ENCODE results near the gene KISS1R.

Gene KISS1R

GRCh38 chr19:917323-918151, at the start of gene KISS1R:
Gene KISS1R, plus strand, starts transcription at chr19:917333. Its CDS starts 170 bp downstream, at chr19:917503.
- peak within 1 kb of the TSS; percentile 71 for H3K4me3 Mint-ChIP-seq
- H3K27me3 Mint-ChIP-seq, result no peaks in the 10 kb centered on the region
- H3K27ac Mint-ChIP-seq, result no peak within 1 kb of the TSS
- no peaks in the 10 kb centered on the region for H3K9me3 Mint-ChIP-seq (ENCODE audit: low read depth)
- H3K4me1 Mint-ChIP-seq (ENCODE audit: low read depth), result peaks cover 17% of the 10 kb centered on the region
- H3K36me3 Mint-ChIP-seq, result no peaks in the 10 kb centered on the region

GRCh38 chr19:867855-868457, 49.2 kb upstream of the KISS1R start:
- H3K27me3 Mint-ChIP-seq, result no peaks in the 10 kb centered on the region
- H3K27ac Mint-ChIP-seq, result no peak overlapping the region
- H3K4me3 Mint-ChIP-seq, result no peak overlapping the region
- no peaks in the 10 kb centered on the region for H3K9me3 Mint-ChIP-seq (ENCODE audit: low read depth)
- peaks cover 22% of the 10 kb centered on the region for H3K4me1 Mint-ChIP-seq (ENCODE audit: low read depth)
- peaks cover 2% of the 10 kb centered on the region for H3K36me3 Mint-ChIP-seq

GRCh38 chr19:868458-869244, 48.5 kb upstream of the KISS1R start:
- Mint-ChIP-seq H3K9me3 (ENCODE audit: low read depth) (no peaks in the 10 kb centered on the region), H3K4me1 (ENCODE audit: low read depth) (peaks cover 16% of the 10 kb centered on the region), H3K4me3 (no peak overlapping the region), H3K36me3 (peaks cover 2% of the 10 kb centered on the region), H3K27ac (no peak overlapping the region), H3K27me3 (no peaks in the 10 kb centered on the region)

GRCh38 chr19:869245-870177, 47.6 kb upstream of the KISS1R start:
- no peak overlapping the region for H3K4me3 Mint-ChIP-seq
- H3K27ac Mint-ChIP-seq, result peak overlapping the region; percentile 50
- no peaks in the 10 kb centered on the region for H3K27me3 Mint-ChIP-seq
- no peaks in the 10 kb centered on the region for H3K9me3 Mint-ChIP-seq (ENCODE audit: low read depth)
- H3K36me3 Mint-ChIP-seq, result peaks cover 2% of the 10 kb centered on the region
- H3K4me1 Mint-ChIP-seq (ENCODE audit: low read depth), result peaks cover 14% of the 10 kb centered on the region

GRCh38 chr19:870314-870713, 46.8 kb upstream of the KISS1R start:
- Mint-ChIP-seq H3K4me1 (ENCODE audit: low read depth) (peaks cover 14% of the 10 kb centered on the region), H3K27ac (no peak overlapping the region), H3K36me3 (peaks cover 2% of the 10 kb centered on the region), H3K4me3 (peak overlapping the region; percentile 20), H3K27me3 (no peaks in the 10 kb centered on the region), H3K9me3 (ENCODE audit: low read depth) (no peaks in the 10 kb centered on the region)

GRCh38 chr19:870963-871401, 46.2 kb upstream of the KISS1R start:
- peaks cover 15% of the 10 kb centered on the region for H3K4me1 Mint-ChIP-seq (ENCODE audit: low read depth)
- H3K4me3 Mint-ChIP-seq, result no peak overlapping the region
- H3K27ac Mint-ChIP-seq, result no peak overlapping the region
- no peaks in the 10 kb centered on the region for H3K27me3 Mint-ChIP-seq
- H3K36me3 Mint-ChIP-seq, result peaks cover 2% of the 10 kb centered on the region
- no peaks in the 10 kb centered on the region for H3K9me3 Mint-ChIP-seq (ENCODE audit: low read depth)

- Mint-ChIP-seq H3K36me3 (peaks cover 2% of the 10 kb centered on the region), H3K27ac (peak overlapping the region; percentile 41), H3K27me3 (no peaks in the 10 kb centered on the region), H3K4me3 (peak overlapping the region; percentile 70), H3K4me1 (ENCODE audit: low read depth) (peaks cover 15% of the 10 kb centered on the region), H3K9me3 (ENCODE audit: low read depth) (no peaks in the 10 kb centered on the region)
Observed at GRCh38 chr19:871446-872265, 45.5 kb upstream of the KISS1R start.

- Mint-ChIP-seq H3K36me3 (peaks cover 2% of the 10 kb centered on the region), H3K9me3 (ENCODE audit: low read depth) (no peaks in the 10 kb centered on the region), H3K27ac (peak overlapping the region; percentile 54)
Observed at GRCh38 chr19:872266-872951, 44.7 kb upstream of the KISS1R start.

GRCh38 chr19:873084-873483, 44.0 kb upstream of the KISS1R start:
- no peak overlapping the region for H3K27ac Mint-ChIP-seq
- H3K36me3 Mint-ChIP-seq, result peaks cover 2% of the 10 kb centered on the region
- H3K9me3 Mint-ChIP-seq (ENCODE audit: low read depth), result no peaks in the 10 kb centered on the region
- no peaks in the 10 kb centered on the region for H3K27me3 Mint-ChIP-seq
- no peak overlapping the region for H3K4me3 Mint-ChIP-seq
- peaks cover 15% of the 10 kb centered on the region for H3K4me1 Mint-ChIP-seq (ENCODE audit: low read depth)

More at GRCh38 chr19:872266-872951, 44.7 kb upstream of the KISS1R start:
- peak overlapping the region; percentile 70 for H3K4me3 Mint-ChIP-seq
- no peaks in the 10 kb centered on the region for H3K27me3 Mint-ChIP-seq
- H3K4me1 Mint-ChIP-seq (ENCODE audit: low read depth), result peaks cover 15% of the 10 kb centered on the region

GRCh38 chr19:873561-874041, 43.5 kb upstream of the KISS1R start:
- peaks cover 2% of the 10 kb centered on the region for H3K36me3 Mint-ChIP-seq
- H3K9me3 Mint-ChIP-seq (ENCODE audit: low read depth), result no peaks in the 10 kb centered on the region
- no peak overlapping the region for H3K27ac Mint-ChIP-seq
- no peaks in the 10 kb centered on the region for H3K27me3 Mint-ChIP-seq
- H3K4me3 Mint-ChIP-seq, result no peak overlapping the region
- H3K4me1 Mint-ChIP-seq (ENCODE audit: low read depth), result peaks cover 15% of the 10 kb centered on the region

GRCh38 chr19:875265-875879, 41.8 kb upstream of the KISS1R start:
- Mint-ChIP-seq H3K4me1 (ENCODE audit: low read depth) (peaks cover 12% of the 10 kb centered on the region), H3K4me3 (no peak overlapping the region), H3K27ac (no peak overlapping the region)

GRCh38 chr19:876089-876488, 41.0 kb upstream of the KISS1R start:
- no peaks in the 10 kb centered on the region for H3K27me3 Mint-ChIP-seq
- peak overlapping the region; percentile 6 for H3K27ac Mint-ChIP-seq
- no peak overlapping the region for H3K4me3 Mint-ChIP-seq
- H3K4me1 Mint-ChIP-seq (ENCODE audit: low read depth), result peaks cover 11% of the 10 kb centered on the region
- no peaks in the 10 kb centered on the region for H3K9me3 Mint-ChIP-seq (ENCODE audit: low read depth)
- no peaks in the 10 kb centered on the region for H3K36me3 Mint-ChIP-seq

More at GRCh38 chr19:875265-875879, 41.8 kb upstream of the KISS1R start:
- no peaks in the 10 kb centered on the region for H3K27me3 Mint-ChIP-seq
- no peaks in the 10 kb centered on the region for H3K36me3 Mint-ChIP-seq
- no peaks in the 10 kb centered on the region for H3K9me3 Mint-ChIP-seq (ENCODE audit: low read depth)
